AG04450 (cell line): ENCODE measurements around the gene KIFC3. TPM values are rescaled to one million over a fixed set of nuclear protein-coding genes. Genes with fewer than 3 reads are reported as not detected.

ENCODE experiments used
- CTCF ChIA-PET: fragments of 300-600, 350-600 bp; formaldehyde crosslinking; extraction: SDS; loops from one replicate; lab custom pipeline; 2022; ENCODE audit warnings: antibody characterized with exemption, inconsistent platforms; lab: Charles Lee
- POLR2A ChIA-PET: fragments of 350-600 bp; formaldehyde crosslinking; extraction: SDS; loops from one replicate; lab custom pipeline; 2021; ENCODE audit warnings: antibody characterized with exemption, inconsistent platforms; lab: Yijun Ruan, JAX
- DNase-seq: peaks from one replicate; pipeline ENCODE4 v3.0.0-alpha.2; 2011; ENCODE audit warnings: low read depth, low spot score
- H3K27ac ChIP-seq: one replicate; pipeline ENCODE4 v1.5.1; 2012; ENCODE audit warnings: low read depth, low read length, control low read depth
- H3K27me3 ChIP-seq: one replicate; pipeline ENCODE4 v1.6.0; 2012; ENCODE audit warnings: low read length; ENCODE audit not compliant: control insufficient read depth, insufficient read depth
- H3K4me3 ChIP-seq: 2 replicates; pipeline ENCODE4 v1.5.1; 2011; ENCODE audit warnings: mild to moderate bottlenecking, low read depth, low read length, control low read depth
- H3K9me3 ChIP-seq: 2 replicates; pipeline ENCODE4 v1.5.1; 2012; ENCODE audit warnings: low read length; ENCODE audit not compliant: control insufficient read depth, insufficient read depth
- CTCF ChIP-seq: IDR thresholded peaks from 2 replicates; pipeline ENCODE4 v1.5.1; 2011; ENCODE audit warnings: low read depth, low read length, control low read depth, inconsistent platforms
- polyA plus RNA-seq: library from polyadenylated mRNA; depleted of rRNA; stranded (reverse); fragments of >200 nt; gene quantifications from 2 replicates; pipeline ENCODE4 v1.2.3, GENCODE V29; 2011; rRNA removed
- small RNA-seq: library from RNA; depleted of rRNA; stranded (forward); fragments of <200 nt; gene quantifications from one replicate; pipeline ENCODE3, GENCODE V24; 2012; ENCODE audit warnings: low read depth; ENCODE audit not compliant: insufficient read length

Gene KIFC3
- polyA plus RNA-seq, 1 experiment: 24.4 TPM

- CTCF ChIA-PET: interaction anchor here (0.9 to 2.1 kb wide), 3 partner anchors 81 to 192 kb away, joined by 3 to 4 read pairs (median 3); no protein-coding TSS in a partner anchor
- no peak for DNase-seq
- peaks cover 38% of the 10 kb centered on the region for H3K27me3 ChIP-seq
- no peak overlapping the region for H3K4me3 ChIP-seq
- no peaks in the 10 kb centered on the region for H3K9me3 ChIP-seq
- no peak for TF ChIP-seq CTCF
- POLR2A ChIA-PET: no interaction called here
- H3K27ac ChIP-seq: no peak overlapping the region
These were observed 90.3 kb downstream of the KIFC3 start for GRCh38 chr16:57711993-57712392.

- Histone ChIP-seq H3K27ac (no peak overlapping the region), H3K4me3 (no peak overlapping the region), H3K27me3 (peaks cover 38% of the 10 kb centered on the region), H3K9me3 (no peaks in the 10 kb centered on the region)
- ChIA-PET POLR2A (no interaction called here), CTCF (interaction anchor here (2.1 kb wide), 1 partner anchor 135 kb away, joined by 4 read pairs; no protein-coding TSS in a partner anchor)
- DNase-seq: no peak
- TF ChIP-seq CTCF: no peak
These were observed 90.9 kb downstream of the KIFC3 start for GRCh38 chr16:57711346-57711745.

GRCh38 chr16:57709663-57710062 is 92.6 kb downstream of the KIFC3 start:
- CTCF ChIA-PET: interaction anchor here (0.7 kb wide), 2 partner anchors 110 to 237 kb away, joined by 4 read pairs; no protein-coding TSS in a partner anchor
- no peak overlapping the region for H3K27ac ChIP-seq
- no peaks in the 10 kb centered on the region for H3K9me3 ChIP-seq
- H3K27me3 ChIP-seq: peaks cover 40% of the 10 kb centered on the region
- POLR2A ChIA-PET: no interaction called here
- DNase-seq: no peak
- TF ChIP-seq CTCF: no peak
- H3K4me3 ChIP-seq: no peak overlapping the region

Small RNA genes lying within 50 kb of the gene (small RNA-seq; reads per million reads assigned to genes)
- gene MIR6772 (not detected), gene RNU6-20P (not detected)

Other genes starting within 250 kb of the KIFC3 start
- gene ADGRG1, start 173.9 kb downstream of the KIFC3 start, polyA plus RNA-seq: 1.6 and 2.1 TPM in 2 replicates
- not detected in 2 replicates for gene ADGRG3, start 134.2 kb downstream of the KIFC3 start, polyA plus RNA-seq
- not detected in 2 replicates for gene DRC7, start 107.7 kb downstream of the KIFC3 start, polyA plus RNA-seq
- gene KATNB1, start 66.7 kb downstream of the KIFC3 start, polyA plus RNA-seq: 10.7 and 15.1 TPM in 2 replicates
- gene CNGB1, start 168.6 kb upstream of the KIFC3 start, polyA plus RNA-seq: not detected in 2 replicates
- 4.7 and 5.8 TPM in 2 replicates for gene ZNF319, start 198.2 kb upstream of the KIFC3 start, polyA plus RNA-seq
- 48.7 and 57.9 TPM in 2 replicates for gene USB1, start 198.9 kb upstream of the KIFC3 start, polyA plus RNA-seq
- 0.60 and 0.88 TPM in 2 replicates for gene MMP15, start 223.3 kb upstream of the KIFC3 start, polyA plus RNA-seq